GM12878 (cell line): ENCODE results near the gene RFK. TPM values are rescaled to one million over a fixed set of nuclear protein-coding genes. Genes with fewer than 3 reads are reported as not detected.

Source experiments
- polyA plus RNA-seq, 11 experiments: library from polyadenylated mRNA; depleted of rRNA in 4 of 11; unstranded in 6 of 11; stranded (reverse) in 5 of 11; fragments of >200 nt; fragmentation: Nextera tagmentation in 4 of 11; fragmentation: Illumina TruSeq in 1 of 11; extraction: Ambion mirVana in 4 of 11; extraction: Trizol in 1 of 11; gene quantifications; 1 replicate in 1 of 11; 2 replicates in 10 of 11; pipeline versions ENCODE4 v1.2.1 to v1.2.3, GENCODE V29; 2011 to 2016; ENCODE audit warnings: inconsistent platforms in 2 of 11, missing spikeins in 2 of 11, low read depth in 1 of 11
- total RNA-seq, 4 experiments: library from RNA; depleted of rRNA in 3 of 4; stranded (reverse); fragments of >200 nt in 3 of 4; fragmentation: Illumina TruSeq in 1 of 4; extraction: Trizol in 1 of 4; gene quantifications; 2 replicates each; pipeline versions ENCODE4 v1.2.1 to v1.2.3, GENCODE V29; 2013 to 2021

The RFK gene
- total and polyA plus RNA-seq, 10 of the 15 experiments (the other 5 are each of a cell fraction or from before 2014, with no cell fraction given), result 4.4 to 18.6 (median 11.6) TPM

Other genes starting within 250 kb of the RFK start
- gene GCNT1, start 64.8 kb upstream of the RFK start, total RNA-seq (2014; rRNA removed), result 6.7 and 10.4 TPM in 2 replicates
- 8.8 and 9.7 TPM in 2 replicates for gene GCNT1, start 64.8 kb upstream of the RFK start, total RNA-seq (2014; rRNA removed; fragmentation: Illumina TruSeq; extraction: Trizol)
- 10.0 and 12.5 TPM in 2 replicates for gene GCNT1, start 64.8 kb upstream of the RFK start, total RNA-seq (2021)
- gene GCNT1, start 64.8 kb upstream of the RFK start, polyA plus RNA-seq (2011; rRNA removed), result 8.2 and 9.3 TPM in 2 replicates
- 13.5 and 17.8 TPM in 2 replicates for gene GCNT1, start 64.8 kb upstream of the RFK start, polyA plus RNA-seq (2014; fragmentation: Illumina TruSeq; extraction: Trizol)
- gene GCNT1, start 64.8 kb upstream of the RFK start, polyA plus RNA-seq (2014; fragmentation: Nextera tagmentation; extraction: Ambion mirVana), result 1 to 10 TPM; 2.8 to 4.0 TPM
- gene GCNT1, start 64.8 kb upstream of the RFK start, polyA plus RNA-seq (2014; rRNA removed), result 6.9 and 7.7 TPM in 2 replicates
- gene GCNT1, start 64.8 kb upstream of the RFK start, polyA plus RNA-seq (2016; fragmentation: Nextera tagmentation; extraction: Ambion mirVana), result 1 to 10 TPM; 6.3 to 7.3 TPM